ENCODE results near the gene TMEM183A. TPM values are rescaled to one million over a fixed set of nuclear protein-coding genes. Genes with fewer than 3 reads are reported as not detected.
"Not testable (repeated sequence)": the region's sequence is repeated elsewhere in the genome, so short reads cannot be mapped to it uniquely, and the experiment has no call there.

The TMEM183A gene
- total RNA-seq, 1 donor from 2014 or later: 74.3 TPM

- no peaks in the 10 kb centered on the region for H3K36me3 Mint-ChIP-seq (ENCODE audit: insufficient read depth)
- no peaks in the 10 kb centered on the region for H3K9me3 Mint-ChIP-seq (ENCODE audit: low read depth)
- no peak for TF ChIP-seq CTCF (IDR thresholded peaks at IDR 0.05; ENCODE audit: unreplicated experiment)
- peaks cover 16% of the 10 kb centered on the region for H3K27me3 Mint-ChIP-seq
- H3K27ac Mint-ChIP-seq: no peak overlapping the region
- no peak overlapping the region for H3K4me3 Mint-ChIP-seq (ENCODE audit: low read depth)
- peaks cover 11% of the 10 kb centered on the region for H3K4me1 Mint-ChIP-seq (ENCODE audit: low read depth)
- DNase-seq (ENCODE audit: low spot score, unreplicated experiment): no peak
These were observed 5.2 kb upstream of the TMEM183A start for GRCh38 chr1:203001986-203002385.

GRCh38 chr1:203002951-203003350 lies 4.2 kb upstream of the TMEM183A start:
- Mint-ChIP-seq H3K27me3 (peaks cover 9% of the 10 kb centered on the region), H3K4me3 (ENCODE audit: low read depth) (no peak overlapping the region), H3K4me1 (ENCODE audit: low read depth) (peaks cover 15% of the 10 kb centered on the region), H3K9me3 (ENCODE audit: low read depth) (no peaks in the 10 kb centered on the region), H3K36me3 (ENCODE audit: insufficient read depth) (no peaks in the 10 kb centered on the region), H3K27ac (no peak overlapping the region)
- DNase-seq (ENCODE audit: low spot score, unreplicated experiment): no peak
- TF ChIP-seq CTCF (IDR thresholded peaks at IDR 0.05; ENCODE audit: unreplicated experiment): no peak

- H3K27me3 Mint-ChIP-seq; DNase-seq (ENCODE audit: low spot score, unreplicated experiment); H3K9me3 Mint-ChIP-seq (ENCODE audit: low read depth); H3K36me3 Mint-ChIP-seq (ENCODE audit: insufficient read depth): not testable (repeated sequence)
- Mint-ChIP-seq H3K4me3 (ENCODE audit: low read depth) (peak overlapping the region; percentile 95), H3K4me1 (ENCODE audit: low read depth) (peaks cover 22% of the 10 kb centered on the region), H3K27ac (peak overlapping the region; percentile 99)
These were observed 1.6 kb upstream of the TMEM183A start for GRCh38 chr1:203005395-203006142.

GRCh38 chr1:203009185-203009584 lies 2.0 kb downstream of the TMEM183A start:
- DNase-seq (ENCODE audit: low spot score, unreplicated experiment): no peak
- peaks cover 22% of the 10 kb centered on the region for H3K4me1 Mint-ChIP-seq (ENCODE audit: low read depth)
- peak overlapping the region; percentile 95 for H3K4me3 Mint-ChIP-seq (ENCODE audit: low read depth)
- H3K9me3 Mint-ChIP-seq (ENCODE audit: low read depth): peaks cover 3% of the 10 kb centered on the region
- no peak overlapping the region for H3K27ac Mint-ChIP-seq
- H3K36me3 Mint-ChIP-seq (ENCODE audit: insufficient read depth): peaks cover 19% of the 10 kb centered on the region
- H3K27me3 Mint-ChIP-seq: no peaks in the 10 kb centered on the region
- TF ChIP-seq CTCF (IDR thresholded peaks at IDR 0.05; ENCODE audit: unreplicated experiment): no peak

- no peak for DNase-seq (ENCODE audit: low spot score, unreplicated experiment)
- H3K4me1 Mint-ChIP-seq (ENCODE audit: low read depth): peaks cover 12% of the 10 kb centered on the region
- H3K36me3 Mint-ChIP-seq (ENCODE audit: insufficient read depth): peaks cover 23% of the 10 kb centered on the region
- no peak overlapping the region for H3K27ac Mint-ChIP-seq
- TF ChIP-seq CTCF (IDR thresholded peaks at IDR 0.05; ENCODE audit: unreplicated experiment): no peak
- H3K4me3 Mint-ChIP-seq (ENCODE audit: low read depth): no peak overlapping the region
- peaks cover 3% of the 10 kb centered on the region for H3K9me3 Mint-ChIP-seq (ENCODE audit: low read depth)
- H3K27me3 Mint-ChIP-seq: no peaks in the 10 kb centered on the region
These were observed 4.4 kb downstream of the TMEM183A start for GRCh38 chr1:203011582-203011981.

- Mint-ChIP-seq H3K36me3 (ENCODE audit: insufficient read depth) (peaks cover 25% of the 10 kb centered on the region), H3K4me1 (ENCODE audit: low read depth) (no peaks in the 10 kb centered on the region), H3K27me3 (no peaks in the 10 kb centered on the region), H3K27ac (no peak overlapping the region), H3K4me3 (ENCODE audit: low read depth) (no peak overlapping the region), H3K9me3 (ENCODE audit: low read depth) (no peaks in the 10 kb centered on the region)
- no peak for DNase-seq (ENCODE audit: low spot score, unreplicated experiment)
- TF ChIP-seq CTCF (IDR thresholded peaks at IDR 0.05; ENCODE audit: unreplicated experiment): no peak
These were observed 9.9 kb downstream of the TMEM183A start for GRCh38 chr1:203017061-203017460.
